HepG2 (cell line): ENCODE results near the gene BABAM2. TPM values are rescaled to one million over a fixed set of nuclear protein-coding genes. Genes with fewer than 3 reads are reported as not detected.
A peak's percentile ranks its signal among the peaks of the same experiment; 100 is the strongest.

Experiments
- ATAC-seq: fragments of 200-7000 bp; cut with Tn5 transposase; 3 replicates; pipeline ENCODE4 v1.9.1; 2020; ENCODE audit warnings: mild to moderate bottlenecking, moderate library complexity
- BruUV-seq: library from RNA; stranded (reverse); fragments of 400-500 nt; replicated peaks from 2 replicates; lab custom pipeline; 2021; lab: Mats Ljungman, UMichigan
- CTCF ChIA-PET: fragments of 300-600 bp; formaldehyde crosslinking; extraction: SDS; loops from one replicate; lab custom pipeline; 2021; ENCODE audit warnings: low total read pairs, inconsistent platforms, low intra/inter-chr PET ratio; lab: Yijun Ruan, JAX
- POLR2A ChIA-PET: fragments of 350-600 bp; sonication (Branson Sonifier 250); formaldehyde crosslinking; loops from one replicate; lab custom pipeline; 2020; ENCODE audit warnings: antibody characterized with exemption, inconsistent platforms; lab: Yijun Ruan, JAX
- DNase-seq: peaks from one replicate; pipeline ENCODE4 v3.0.0-alpha.2; 2015; ENCODE audit warnings: low spot score
- FAIRE-seq: peaks from 3 replicates; lab custom pipeline; 2011; peaks lifted over from hg19 to GRCh38; lab: Jason Lieb, UNC
- H2AFZ ChIP-seq: one replicate; pipeline ENCODE4 v1.6.1; 2011; ENCODE audit warnings: low read length, inconsistent platforms
- H3K27ac ChIP-seq: fragments of 300-600 bp; 3 replicates; pipeline ENCODE4 v1.8.0; 2011; ENCODE audit warnings: mixed run types, mild to moderate bottlenecking, mixed read lengths, low read length, inconsistent platforms; ENCODE audit not compliant: insufficient read depth; ENCODE audit errors: extremely low read length
- H3K27me3 ChIP-seq, 2 experiments: fragments of 200-600 bp in 1 of 2; 2 replicates in 1 of 2; 3 replicates in 1 of 2; pipeline versions ENCODE4 v1.6.0 to v1.8.0; 2011; ENCODE audit warnings: low read length in 2 of 2, mild to moderate bottlenecking in 2 of 2, moderate library complexity in 2 of 2, inconsistent platforms in 1 of 2; ENCODE audit not compliant: insufficient read depth in 2 of 2, control insufficient read depth in 1 of 2
- H3K36me3 ChIP-seq, 2 experiments: fragments of 200-600 bp in 1 of 2; replicated peaks in 1 of 2; 2 replicates in 1 of 2; 3 replicates in 1 of 2; pipeline versions ENCODE4 v1.5.1 to v1.8.0; 2011; ENCODE audit warnings: low read length in 2 of 2, inconsistent platforms in 1 of 2; ENCODE audit not compliant: insufficient read depth in 2 of 2, control insufficient read depth in 1 of 2
- H3K4me1 ChIP-seq: 2 replicates; pipeline ENCODE4 v1.5.1; 2012; ENCODE audit warnings: low read length, inconsistent platforms; ENCODE audit not compliant: insufficient read depth
- H3K4me2 ChIP-seq: 2 replicates; pipeline ENCODE4 v1.6.0; 2011; ENCODE audit warnings: low read depth, low read length, inconsistent platforms
- H3K4me3 ChIP-seq, 3 experiments: fragments of 200-600 bp in 1 of 3; sonication (generic), shearing (Covaris generic) in 1 of 3; replicated peaks in 1 of 3; 2 replicates each; pipeline ENCODE4 v1.5.1; 2011 to 2016; ENCODE audit warnings: low read length in 3 of 3, inconsistent platforms in 2 of 3, low read depth in 2 of 3, mild to moderate bottlenecking in 2 of 3, control low read depth in 1 of 3, mixed read lengths in 1 of 3; ENCODE audit not compliant: insufficient read depth in 1 of 3
- H3K79me2 ChIP-seq: one replicate; pipeline ENCODE4 v1.6.1; 2011; ENCODE audit warnings: low read length, inconsistent platforms; ENCODE audit not compliant: insufficient read depth
- H3K9ac ChIP-seq: 2 replicates; pipeline ENCODE4 v1.6.0; 2011; ENCODE audit warnings: mild to moderate bottlenecking, low read depth, low read length, inconsistent platforms; ENCODE audit not compliant: insufficient read depth
- H3K9me3 ChIP-seq: 2 replicates; pipeline ENCODE4 v1.5.1; 2012; ENCODE audit warnings: mild to moderate bottlenecking, low read length
- H4K20me1 ChIP-seq: 2 replicates; pipeline ENCODE4 v1.6.0; 2011; ENCODE audit warnings: inconsistent platforms, mild to moderate bottlenecking, low read length, moderate library complexity; ENCODE audit not compliant: insufficient read depth
- FOXK2 ChIP-seq: fragments of 450-650 bp; IDR thresholded peaks from 2 replicates; pipeline ENCODE4 v1.6.1; 2016
- HNF4A ChIP-seq: sonication (generic); formaldehyde crosslinking; IDR thresholded peaks from 2 replicates; pipeline ENCODE4 v1.4.0; 2020; ENCODE audit warnings: missing genetic modification reagents
- NPAS2 ChIP-seq: sonication (generic); formaldehyde crosslinking; IDR thresholded peaks from 2 replicates; pipeline ENCODE4 v1.8.0; 2022; ENCODE audit warnings: mild to moderate bottlenecking, missing genetic modification reagents, borderline replicate concordance
- NR3C1 ChIP-seq: sonication (generic); formaldehyde crosslinking; IDR thresholded peaks from 2 replicates; pipeline ENCODE4 v1.4.0; 2020; ENCODE audit warnings: missing genetic modification reagents
- SCMH1 ChIP-seq: sonication (generic); formaldehyde crosslinking; IDR thresholded peaks from 2 replicates; pipeline ENCODE4 v1.9.0; 2021; ENCODE audit warnings: missing genetic modification reagents, mild to moderate bottlenecking, borderline replicate concordance
- ZNF274 ChIP-seq: sonication (generic); formaldehyde crosslinking; IDR thresholded peaks from 2 replicates; pipeline ENCODE4 v1.5.1; 2020; ENCODE audit warnings: mild to moderate bottlenecking, missing genetic modification reagents
- ZNF609 ChIP-seq: sonication (generic); formaldehyde crosslinking; IDR thresholded peaks from 2 replicates; pipeline ENCODE4 v1.4.0; 2020; ENCODE audit warnings: mild to moderate bottlenecking, missing genetic modification reagents, borderline replicate concordance
- ZSCAN12 ChIP-seq: sonication (generic); formaldehyde crosslinking; IDR thresholded peaks from 2 replicates; pipeline ENCODE4 v1.9.0; 2021; ENCODE audit warnings: mild to moderate bottlenecking, missing genetic modification reagents
- WGBS: methylation state at CpG from one replicate; pipeline ENCODE4 v1.1.6; 2017; ENCODE audit warnings: low lambda C conversion rate; 5-methylcytosine and 5-hydroxymethylcytosine counted together
- in situ Hi-C: cut with HindIII; loops from 2 replicates; pipeline ENCODE4 v1.10.0; 2017; ENCODE audit warnings: low pct_unique_long_range_greater_than_20kb; ENCODE audit not compliant: extremely low pct_ligation_motif_present
- intact Hi-C: fragments of 100-400 bp; cut with micrococcal nuclease; formaldehyde crosslinking; loops from one replicate; pipeline ENCODE4 v1.10.0; 2022; ENCODE audit not compliant: unreplicated experiment
- polyA plus RNA-seq, 8 experiments: library from polyadenylated mRNA; depleted of rRNA in 3 of 8; stranded (reverse) in 7 of 8; unstranded in 1 of 8; fragments of >200 nt; fragmentation: Illumina TruSeq in 4 of 8; extraction: Trizol in 4 of 8; gene quantifications; 2 replicates each; pipeline versions ENCODE4 v1.2.1 to v1.2.3, GENCODE V29; 2011 to 2016; ENCODE audit warnings: low read depth in 4 of 8, missing spikeins in 1 of 8, mixed read lengths in 1 of 8; ENCODE audit not compliant: insufficient read depth in 1 of 8
- total RNA-seq, 5 experiments: library from RNA; depleted of rRNA; stranded (reverse); fragments of >200 nt; fragmentation: Illumina TruSeq; extraction: Trizol; gene quantifications; 2 replicates each; pipeline ENCODE4 v1.2.3, GENCODE V29; 2016; ENCODE audit warnings: low read depth in 1 of 5
- TF ChIP-seq, protein P1 (sequence below): sonication (generic); formaldehyde crosslinking; IDR thresholded peaks from 2 replicates; pipeline ENCODE4 v1.4.0; 2020; ENCODE audit warnings: missing genetic modification reagents

BABAM2 gene
- total and polyA plus RNA-seq, 2 of the 13 experiments (the other 11 are each of a cell fraction or from before 2014, with no cell fraction given) = 24.9 to 28.0 TPM

DNA sequence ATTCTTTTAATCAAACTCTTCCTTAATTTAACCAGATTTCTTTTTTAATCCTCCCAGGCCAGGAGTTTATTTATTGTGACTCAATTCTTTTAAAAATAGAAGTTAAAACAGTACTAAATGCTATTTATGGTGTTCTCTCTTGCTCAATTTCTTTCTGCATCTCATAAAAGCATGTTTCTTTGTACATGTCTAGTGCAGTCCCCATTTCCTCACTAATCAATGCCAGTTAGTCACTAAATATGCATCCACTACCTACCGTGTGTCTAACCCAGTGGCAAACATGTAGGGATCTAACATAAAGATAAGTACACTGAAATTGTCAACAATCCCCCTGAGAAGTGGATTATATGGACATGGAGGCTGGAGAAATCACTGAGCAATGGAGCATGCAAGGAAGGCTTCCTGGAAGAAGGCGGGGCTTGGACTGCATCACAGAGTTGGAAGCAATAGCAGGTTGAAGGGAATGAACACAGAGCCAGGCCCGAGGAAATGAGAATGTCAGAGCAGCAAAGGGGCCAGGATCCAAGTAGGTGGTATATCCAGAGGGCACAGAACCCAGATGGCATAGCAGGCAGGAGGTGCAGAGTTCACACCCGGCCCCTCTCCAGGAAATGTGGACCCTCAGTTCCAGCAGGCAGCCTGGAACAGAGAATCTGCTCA, 396.9 kb downstream of the BABAM2 start:
- Histone ChIP-seq H4K20me1 (no peaks in the 10 kb centered on the region), H3K4me3 (no peak overlapping the region), H3K27ac (no peak overlapping the region), H3K79me2 (no peaks in the 10 kb centered on the region), H3K27me3 (no peaks in the 10 kb centered on the region), H2AFZ (no peak overlapping the region), H3K4me2 (no peak overlapping the region), H3K9me3 (no peaks in the 10 kb centered on the region), H3K36me3 (0 out of 5 replicates have a peak, but pooled peaks cover 0 to 4% of the 10 kb centered on the region in 2 experiments), H3K9ac (no peak overlapping the region), H3K4me1 (no peaks in the 10 kb centered on the region)
- CTCF ChIA-PET = no interaction called here
- POLR2A ChIA-PET = no interaction called here
- no TSS peak for BruUV-seq
- 86% methylated on average over 4 of the region's 4 CpGs for WGBS
- TF ChIP-seq NR3C1 (CRISPR knock-in tag) = no peak
- TF ChIP-seq SCMH1 = no peak
- no peak for TF ChIP-seq HNF4A (CRISPR knock-in tag)
- TF ChIP-seq NPAS2 (CRISPR knock-in tag) = no peak
- TF ChIP-seq ZSCAN12 (CRISPR knock-in tag) = no peak
- no peak for TF ChIP-seq ZNF274 (CRISPR knock-in tag)
- TF ChIP-seq FOXK2 = no peak
- in situ Hi-C loops (no loop called here), intact Hi-C loops (no loop called here)
- ATAC-seq (no peak), FAIRE-seq (no peak), DNase-seq (no peak)

- no peaks in the 10 kb centered on the region for H3K9me3 ChIP-seq
- TF ChIP-seq ZNF609 (CRISPR knock-in tag) = no peak
- TF ChIP-seq, protein P1, sequence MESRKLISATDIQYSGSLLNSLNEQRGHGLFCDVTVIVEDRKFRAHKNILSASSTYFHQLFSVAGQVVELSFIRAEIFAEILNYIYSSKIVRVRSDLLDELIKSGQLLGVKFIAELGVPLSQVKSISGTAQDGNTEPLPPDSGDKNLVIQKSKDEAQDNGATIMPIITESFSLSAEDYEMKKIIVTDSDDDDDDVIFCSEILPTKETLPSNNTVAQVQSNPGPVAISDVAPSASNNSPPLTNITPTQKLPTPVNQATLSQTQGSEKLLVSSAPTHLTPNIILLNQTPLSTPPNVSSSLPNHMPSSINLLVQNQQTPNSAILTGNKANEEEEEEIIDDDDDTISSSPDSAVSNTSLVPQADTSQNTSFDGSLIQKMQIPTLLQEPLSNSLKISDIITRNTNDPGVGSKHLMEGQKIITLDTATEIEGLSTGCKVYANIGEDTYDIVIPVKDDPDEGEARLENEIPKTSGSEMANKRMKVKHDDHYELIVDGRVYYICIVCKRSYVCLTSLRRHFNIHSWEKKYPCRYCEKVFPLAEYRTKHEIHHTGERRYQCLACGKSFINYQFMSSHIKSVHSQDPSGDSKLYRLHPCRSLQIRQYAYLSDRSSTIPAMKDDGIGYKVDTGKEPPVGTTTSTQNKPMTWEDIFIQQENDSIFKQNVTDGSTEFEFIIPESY (CRISPR knock-in tag) = peak; percentile 67; the same call in 1 of the 2 replicates
- H3K36me3 ChIP-seq = 0 out of 5 replicates have a peak, but pooled peaks cover 0 to 4% of the 10 kb centered on the region in 2 experiments
- ChIA-PET CTCF (no interaction called here), POLR2A (no interaction called here)
- DNase-seq = no peak
- intact Hi-C loops = no loop called here
- BruUV-seq = no TSS peak
- H2AFZ ChIP-seq = no peak overlapping the region
- no peak overlapping the region for H3K27ac ChIP-seq
- no peaks in the 10 kb centered on the region for H3K79me2 ChIP-seq
- H3K4me3 ChIP-seq = no peak overlapping the region
- in situ Hi-C loops = no loop called here
- WGBS = 98% methylated on average over 5 of the region's 5 CpGs
- no peak for ATAC-seq
- H4K20me1 ChIP-seq = no peaks in the 10 kb centered on the region
- FAIRE-seq = no peak
- no peak overlapping the region for H3K9ac ChIP-seq
- H3K27me3 ChIP-seq = no peaks in the 10 kb centered on the region
- no peak overlapping the region for H3K4me2 ChIP-seq
- no peaks in the 10 kb centered on the region for H3K4me1 ChIP-seq
These were observed 398.1 kb downstream of the BABAM2 start for GRCh38 chr2:28288620-28289019.
